Measurements from ENCODE around the gene TLE1. TPM values are rescaled to one million over a fixed set of nuclear protein-coding genes. Genes with fewer than 3 reads are reported as not detected.
"Not testable (repeated sequence)": the region's sequence is repeated elsewhere in the genome, so short reads cannot be mapped to it uniquely, and the experiment has no call there.

The TLE1 gene
- total RNA-seq (2014; rRNA removed; shearing (Covaris generic)), result 28.5 and 32.3 TPM in 2 replicates
- 52.5 and 62.0 TPM in 2 replicates for polyA plus RNA-seq (2015; cell fraction: cytosol; rRNA removed)
- polyA plus RNA-seq (2015; cell fraction: nucleus; rRNA removed), result 25.6 and 39.7 TPM in 2 replicates

DNA sequence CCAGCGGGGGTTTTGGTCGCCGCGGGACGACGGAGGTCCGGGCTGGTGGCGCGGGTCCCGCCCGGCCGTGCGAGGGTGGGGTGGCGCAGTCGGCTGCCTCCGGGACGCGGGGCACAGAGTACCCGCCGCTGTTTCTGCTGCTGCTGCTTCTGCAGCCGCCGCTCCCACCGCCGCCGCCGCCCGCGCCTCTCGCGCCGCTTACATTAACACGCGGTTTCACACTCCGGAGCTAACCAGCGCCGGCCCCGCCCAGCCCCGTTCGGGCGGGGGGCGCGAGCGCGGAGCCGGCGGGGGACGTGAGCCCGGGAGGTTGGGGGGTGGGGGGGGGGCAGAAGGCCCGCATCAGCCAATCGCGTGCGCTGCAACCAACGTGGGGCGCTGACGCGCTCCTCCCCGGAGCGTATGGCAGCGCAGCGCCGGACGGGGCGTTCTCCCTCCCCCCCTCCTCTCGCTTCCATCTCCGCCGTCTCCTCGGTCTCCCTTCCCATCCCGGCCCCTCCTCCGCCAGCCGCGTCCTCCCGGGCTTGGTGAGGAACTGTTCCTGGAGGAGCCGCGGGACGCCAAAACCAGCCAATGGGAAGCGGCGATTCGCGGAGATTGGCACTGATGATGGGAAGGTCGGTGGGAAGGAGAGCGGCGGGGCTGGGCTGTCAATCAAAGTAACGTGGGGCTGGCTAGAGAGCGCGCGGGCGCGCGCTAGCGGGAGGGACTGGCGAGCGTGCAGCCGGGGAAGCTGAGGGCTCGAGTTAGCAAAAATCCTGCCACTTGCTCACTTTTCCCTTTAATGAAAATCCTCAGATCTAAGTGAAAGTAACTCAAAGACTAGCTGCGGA is at the start of gene TLE1:
Gene TLE1, minus strand, starts transcription at position 205 of the 833 bp plus-strand sequence. CDS start 1,307 bp downstream, outside the sequence.
- peak; percentile 100 for DNase-seq (ENCODE audit: low read depth, low spot score)
- in situ Hi-C loops (cut with HindIII; ENCODE audit: low pct_unique_long_range_greater_than_20kb, low sequenced_read_pairs), result no loop called here

DNA sequence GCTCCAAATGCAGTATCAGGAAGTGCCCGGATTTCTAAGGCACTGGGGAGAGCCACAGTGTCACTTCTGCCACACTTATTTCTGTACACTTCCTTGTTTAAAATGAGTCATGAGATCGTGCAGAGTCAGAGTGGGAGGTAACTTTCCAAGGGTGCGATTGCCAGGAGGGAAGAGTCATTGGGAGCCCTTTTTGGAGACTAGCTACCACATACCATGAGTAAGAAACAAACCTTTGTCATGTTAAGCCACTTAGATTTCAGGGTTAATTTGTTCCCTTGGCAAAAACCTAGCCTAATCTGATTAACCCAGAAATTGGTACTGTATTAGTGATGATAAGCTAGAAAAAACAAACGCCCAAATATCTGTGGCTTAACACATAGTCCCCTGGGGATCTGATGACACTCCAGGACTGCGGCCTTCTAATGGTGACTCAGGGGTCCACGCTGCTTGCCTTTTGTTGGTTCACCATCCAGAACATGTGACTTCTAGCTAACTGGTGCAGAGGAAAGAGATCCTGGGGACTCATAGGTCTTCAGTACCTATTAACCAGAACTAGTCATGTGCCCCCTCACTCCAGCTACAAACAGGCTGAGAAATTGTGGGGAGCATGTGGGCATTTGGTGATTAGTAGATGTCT is 48.6 kb upstream of the TLE1 start:
- in situ Hi-C loops (cut with HindIII; ENCODE audit: low pct_unique_long_range_greater_than_20kb, low sequenced_read_pairs), result no loop called here
- DNase-seq (ENCODE audit: low read depth, low spot score), result peak; percentile 10

- in situ Hi-C loops (cut with HindIII; ENCODE audit: low pct_unique_long_range_greater_than_20kb, low sequenced_read_pairs); DNase-seq (ENCODE audit: low read depth, low spot score): not testable (repeated sequence)
These were observed 41.2 kb upstream of the TLE1 start for GRCh38 chr9:81730498-81730897.

- in situ Hi-C loops (cut with HindIII; ENCODE audit: low pct_unique_long_range_greater_than_20kb, low sequenced_read_pairs), result no loop called here
- DNase-seq (ENCODE audit: low read depth, low spot score), result no peak
These were observed 39.8 kb upstream of the TLE1 start for GRCh38 chr9:81729135-81729534.

- in situ Hi-C loops (cut with HindIII; ENCODE audit: low pct_unique_long_range_greater_than_20kb, low sequenced_read_pairs), result no loop called here
- DNase-seq (ENCODE audit: low read depth, low spot score), result peak; percentile 15
These were observed 35.0 kb upstream of the TLE1 start for GRCh38 chr9:81724242-81724889.

- in situ Hi-C loops (cut with HindIII; ENCODE audit: low pct_unique_long_range_greater_than_20kb, low sequenced_read_pairs), result no loop called here
- DNase-seq (ENCODE audit: low read depth, low spot score), result no peak
These were observed 32.9 kb upstream of the TLE1 start for GRCh38 chr9:81722277-81722676.

- DNase-seq (ENCODE audit: low read depth, low spot score), result no peak
- in situ Hi-C loops (cut with HindIII; ENCODE audit: low pct_unique_long_range_greater_than_20kb, low sequenced_read_pairs), result no loop called here
These were observed 31.2 kb upstream of the TLE1 start for GRCh38 chr9:81720450-81721086.

DNA sequence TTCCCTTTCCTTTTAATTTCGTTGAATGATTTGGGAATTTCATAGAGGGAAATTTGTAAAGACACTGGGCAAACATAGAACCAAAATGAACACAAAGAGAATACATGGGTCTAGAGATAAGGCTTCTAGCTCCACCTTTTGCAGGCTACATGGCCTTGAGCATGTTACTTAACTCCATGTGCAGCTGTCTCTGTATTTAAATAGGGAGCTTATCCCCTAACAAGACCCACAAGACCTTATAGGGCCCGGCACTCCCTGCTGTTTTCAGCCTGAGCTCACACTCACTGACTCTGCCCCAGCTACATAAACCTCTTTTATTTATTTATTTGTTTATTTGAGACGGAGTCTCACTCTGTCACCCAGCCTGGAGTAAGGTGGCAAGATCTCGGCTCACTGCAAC is 30.6 kb upstream of the TLE1 start:
- in situ Hi-C loops (cut with HindIII; ENCODE audit: low pct_unique_long_range_greater_than_20kb, low sequenced_read_pairs), result no loop called here
- no peak for DNase-seq (ENCODE audit: low read depth, low spot score)

DNA sequence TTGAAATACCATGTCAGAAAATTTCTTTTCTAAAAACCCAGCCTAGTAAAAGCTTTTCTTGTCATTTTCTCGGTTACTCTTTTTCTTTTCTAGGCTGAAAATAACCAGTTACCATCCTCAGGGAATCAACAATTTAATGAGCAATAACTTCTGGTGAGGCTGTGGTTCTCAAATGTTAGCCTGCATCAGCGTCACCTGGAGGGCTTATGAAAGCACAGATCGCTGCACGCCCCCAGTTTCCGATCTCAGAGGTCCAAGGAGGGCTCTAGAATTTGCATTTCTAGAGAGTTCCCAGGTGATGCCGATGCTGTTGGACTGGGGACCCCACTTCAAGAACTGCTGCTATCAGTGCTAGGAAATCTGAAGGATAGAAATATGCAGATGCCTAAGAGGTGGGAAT is 28.9 kb upstream of the TLE1 start:
- in situ Hi-C loops (cut with HindIII; ENCODE audit: low pct_unique_long_range_greater_than_20kb, low sequenced_read_pairs), result no loop called here
- DNase-seq (ENCODE audit: low read depth, low spot score), result no peak

- DNase-seq (ENCODE audit: low read depth, low spot score), result peak; percentile 73
- in situ Hi-C loops (cut with HindIII; ENCODE audit: low pct_unique_long_range_greater_than_20kb, low sequenced_read_pairs), result no loop called here
These were observed 28.4 kb upstream of the TLE1 start for GRCh38 chr9:81717747-81718077.

DNA sequence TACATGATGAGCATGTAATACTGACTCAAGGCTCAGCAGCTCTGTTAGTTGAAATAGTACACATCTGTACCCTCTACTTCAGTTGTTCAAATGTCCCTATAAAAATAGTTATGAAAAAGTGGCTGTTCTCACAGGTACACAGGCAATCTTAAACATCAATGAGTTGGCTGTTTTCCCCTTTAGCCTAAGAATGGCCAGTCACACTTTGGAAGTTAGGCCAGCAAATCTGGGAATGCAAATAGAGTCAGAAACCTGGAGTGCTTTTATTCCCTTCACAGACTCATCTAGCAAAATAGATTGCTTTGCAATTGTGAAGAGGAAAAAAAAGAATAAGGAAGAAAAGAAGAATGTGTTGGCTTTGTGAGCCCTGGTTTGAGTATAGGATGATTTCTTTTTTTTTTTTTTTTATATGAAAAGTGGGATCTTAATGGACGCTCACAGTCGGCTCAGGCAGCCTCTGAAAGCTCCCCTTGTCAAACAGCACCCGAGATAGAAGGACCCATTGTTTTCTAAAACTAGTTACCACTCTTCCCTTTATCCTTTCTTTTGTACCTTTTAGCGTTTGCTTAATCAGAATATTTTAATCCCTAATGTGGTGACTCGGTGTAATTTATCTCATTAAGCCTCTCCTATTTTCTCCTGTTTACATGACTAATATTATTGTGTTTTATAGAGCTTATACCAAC is 27.9 kb upstream of the TLE1 start:
- in situ Hi-C loops (cut with HindIII; ENCODE audit: low pct_unique_long_range_greater_than_20kb, low sequenced_read_pairs), result no loop called here

GRCh38 chr9:81716409-81716808 is 27.1 kb upstream of the TLE1 start:
- in situ Hi-C loops (cut with HindIII; ENCODE audit: low pct_unique_long_range_greater_than_20kb, low sequenced_read_pairs), result no loop called here
- DNase-seq (ENCODE audit: low read depth, low spot score), result no peak

More for the DNA sequence above, 27.9 kb upstream of the TLE1 start:
- DNase-seq (ENCODE audit: low read depth, low spot score), result peak; percentile 72

DNA sequence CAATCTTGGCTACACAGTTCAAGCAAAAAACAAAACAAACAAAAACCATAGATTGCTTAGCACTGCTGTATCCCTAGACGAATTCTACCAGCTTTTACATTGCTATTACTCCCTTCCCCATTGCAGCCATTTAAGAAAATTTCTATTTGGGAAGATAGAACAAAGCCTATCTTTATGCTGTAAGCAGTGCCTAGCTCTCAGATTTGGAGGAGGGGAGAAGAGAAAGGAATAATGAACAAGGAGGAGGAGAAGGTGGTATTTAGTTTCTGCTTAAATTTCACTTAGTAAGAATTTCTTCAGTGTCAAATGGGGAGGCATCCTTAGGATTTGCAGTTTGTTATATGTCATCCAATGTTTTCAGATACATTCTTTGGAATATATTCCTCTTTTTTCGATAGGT is 16.2 kb upstream of the TLE1 start:
- DNase-seq (ENCODE audit: low read depth, low spot score), result peak; percentile 56
- in situ Hi-C loops (cut with HindIII; ENCODE audit: low pct_unique_long_range_greater_than_20kb, low sequenced_read_pairs), result no loop called here

- in situ Hi-C loops (cut with HindIII; ENCODE audit: low pct_unique_long_range_greater_than_20kb, low sequenced_read_pairs), result no loop called here
These were observed 5.2 kb upstream of the TLE1 start for GRCh38 chr9:81694541-81694940.

DNA sequence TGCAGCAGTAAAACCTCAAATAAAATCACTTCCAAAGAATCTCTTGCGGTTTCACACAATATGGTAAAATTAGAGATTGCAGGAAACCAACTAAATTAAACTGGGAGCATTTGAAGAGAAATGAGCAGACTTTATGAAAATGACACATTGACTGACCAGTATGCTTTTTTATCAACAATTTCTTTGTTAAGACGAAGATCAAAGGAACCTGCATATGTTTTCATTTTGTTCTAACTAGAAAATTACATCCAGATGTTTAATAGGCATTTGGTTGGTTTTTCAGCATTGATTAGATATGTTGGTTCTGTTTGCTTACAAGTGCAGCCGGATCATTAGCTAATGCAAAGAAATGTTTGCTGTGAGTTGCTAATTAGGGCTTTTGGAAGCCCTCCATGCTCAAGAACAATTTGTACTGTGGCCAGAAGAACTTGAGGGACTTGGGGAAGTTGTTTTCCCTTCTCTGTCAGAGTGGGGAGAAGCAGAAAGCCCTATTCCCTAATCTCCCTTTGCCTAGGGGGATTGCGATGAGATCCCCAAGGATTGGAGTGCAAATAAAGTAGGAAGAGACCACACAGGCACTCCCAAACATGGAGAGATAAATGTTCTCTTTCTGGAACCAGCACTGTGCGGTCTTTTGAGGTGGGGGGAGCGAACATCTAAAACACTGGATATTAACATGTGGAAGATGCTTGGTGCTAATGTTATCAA is 4.5 kb upstream of the TLE1 start:
- no peak for DNase-seq (ENCODE audit: low read depth, low spot score)
- in situ Hi-C loops (cut with HindIII; ENCODE audit: low pct_unique_long_range_greater_than_20kb, low sequenced_read_pairs), result no loop called here

More at GRCh38 chr9:81694541-81694940, 5.2 kb upstream of the TLE1 start:
- no peak for DNase-seq (ENCODE audit: low read depth, low spot score)

DNA sequence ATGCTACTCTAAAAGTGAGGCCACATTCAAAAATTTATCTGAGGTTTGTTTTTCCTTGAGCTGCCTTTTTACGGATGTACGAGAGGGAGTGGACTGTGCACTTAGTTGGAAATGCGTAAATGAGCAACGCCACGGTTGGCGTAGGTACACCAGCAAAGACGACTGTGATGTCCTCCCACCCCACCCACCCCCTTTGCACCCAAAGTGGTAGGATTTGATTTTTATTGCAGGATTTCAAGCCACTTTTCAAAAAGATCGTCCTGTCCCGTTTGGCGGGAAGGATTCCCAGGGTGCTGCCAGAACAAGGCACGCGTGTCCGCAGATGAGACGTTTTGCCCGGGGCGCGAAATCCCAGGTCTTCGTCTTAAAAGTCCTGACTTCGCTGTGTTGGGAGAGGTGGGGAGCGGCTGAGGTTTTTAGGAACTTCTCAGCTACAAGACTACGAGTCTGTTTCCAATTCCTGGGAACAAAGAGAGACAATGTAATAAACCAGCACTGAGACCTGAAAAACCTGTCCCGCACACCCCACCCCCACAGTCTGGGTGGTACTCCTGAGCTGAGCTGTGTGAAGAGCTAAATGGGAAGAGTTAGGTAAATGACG is 1.0 kb upstream of the TLE1 start:
- in situ Hi-C loops (cut with HindIII; ENCODE audit: low pct_unique_long_range_greater_than_20kb, low sequenced_read_pairs), result no loop called here
- no peak for DNase-seq (ENCODE audit: low read depth, low spot score)

DNA sequence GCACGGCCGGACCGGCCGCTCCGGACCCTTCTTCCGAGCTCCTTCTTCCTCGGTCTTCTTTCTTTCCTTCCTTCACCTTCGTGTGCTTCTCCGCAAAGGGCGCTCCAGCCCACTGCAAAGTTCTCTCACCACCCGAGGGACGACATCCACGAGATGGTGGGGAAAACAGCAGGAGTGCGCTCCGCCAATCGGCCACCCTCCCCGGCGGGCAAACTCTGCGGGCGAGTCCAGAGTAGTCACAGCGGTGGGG is 329 bp downstream of the TLE1 start:
- in situ Hi-C loops (cut with HindIII; ENCODE audit: low pct_unique_long_range_greater_than_20kb, low sequenced_read_pairs), result not testable (repeated sequence)
- peak; percentile 23 for DNase-seq (ENCODE audit: low read depth, low spot score)
